HPDE6-E6E7 (cell line): ENCODE data around the gene FHOD1.

Experiments used
- DNase-seq: peaks from one replicate; pipeline ENCODE4 v3.0.0; 2011; ENCODE audit warnings: missing footprints; ENCODE audit errors: extremely low spot score

Gene FHOD1

DNA sequence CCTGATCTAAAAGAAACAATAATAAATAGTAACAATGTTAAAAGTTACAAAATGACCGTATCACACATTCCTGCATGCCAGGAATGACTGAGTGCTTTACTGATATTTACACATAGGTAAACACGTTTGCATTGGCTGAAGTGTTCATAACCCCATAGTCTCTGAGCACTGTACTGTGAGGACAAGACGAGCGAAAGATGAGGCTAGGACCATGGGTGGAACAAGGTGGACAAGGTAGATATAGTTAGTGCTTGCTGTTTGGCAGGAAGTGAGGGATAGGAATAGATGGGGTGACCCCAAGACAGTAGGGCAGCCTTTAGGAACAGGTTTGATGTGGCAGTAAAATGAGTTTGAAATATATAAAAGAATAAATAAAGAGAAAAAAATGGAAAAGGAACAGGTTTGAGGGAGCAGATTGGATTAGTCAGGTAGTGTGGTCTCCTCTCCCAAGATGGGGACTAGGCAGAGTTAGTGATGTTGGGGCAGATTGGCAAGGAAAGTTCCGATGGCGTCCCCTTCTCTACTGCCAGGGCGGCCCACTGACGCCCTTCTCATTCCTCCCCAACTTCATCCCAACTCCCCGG is 55.8 kb downstream of the FHOD1 start:
- no peak for DNase-seq

DNA sequence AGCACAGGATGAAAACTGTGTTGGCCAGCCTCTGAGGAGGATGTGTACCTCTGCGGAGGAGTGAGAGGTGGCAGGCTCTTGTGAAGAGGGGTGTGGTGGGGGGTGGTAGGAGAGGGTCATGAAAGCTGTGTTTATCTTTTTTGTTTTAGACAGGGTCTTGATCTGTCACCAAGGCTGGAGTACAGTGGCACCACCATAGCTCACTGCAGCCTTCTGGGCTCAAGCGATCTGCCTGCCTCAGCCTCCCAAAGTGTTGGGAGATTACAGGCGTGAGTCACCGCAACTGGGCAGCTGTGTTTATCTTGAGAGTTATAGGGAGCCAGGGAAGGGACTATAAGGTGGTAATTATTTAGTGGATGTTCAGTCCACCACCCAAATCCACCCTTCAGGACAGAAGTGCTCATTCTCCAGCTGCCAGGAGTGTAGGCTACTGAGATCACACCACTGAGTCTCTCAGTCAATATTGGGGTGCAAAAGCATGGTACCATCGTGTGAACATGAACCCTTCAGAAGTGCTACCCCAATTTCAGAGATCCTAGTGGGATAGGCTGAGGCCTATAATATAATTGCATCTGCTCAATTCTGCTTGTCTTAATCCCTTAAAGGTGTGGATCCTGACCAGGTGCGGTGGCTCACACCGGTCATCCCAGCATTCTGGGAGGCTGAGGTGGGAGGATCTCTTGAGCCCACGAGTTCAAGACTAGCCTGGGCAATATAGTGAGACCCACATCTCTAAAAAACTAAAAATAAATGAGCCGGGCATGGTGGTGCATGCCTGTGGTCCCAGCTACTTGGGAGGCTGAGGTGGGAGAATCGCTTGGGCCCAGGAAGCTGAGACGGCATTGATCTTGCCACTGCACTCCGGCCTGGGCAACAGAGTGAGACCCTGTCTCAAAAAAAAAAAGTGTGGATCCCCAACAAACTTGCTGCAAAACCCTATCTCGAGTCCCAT is 56.6 kb downstream of the FHOD1 start:
- no peak for DNase-seq

DNA sequence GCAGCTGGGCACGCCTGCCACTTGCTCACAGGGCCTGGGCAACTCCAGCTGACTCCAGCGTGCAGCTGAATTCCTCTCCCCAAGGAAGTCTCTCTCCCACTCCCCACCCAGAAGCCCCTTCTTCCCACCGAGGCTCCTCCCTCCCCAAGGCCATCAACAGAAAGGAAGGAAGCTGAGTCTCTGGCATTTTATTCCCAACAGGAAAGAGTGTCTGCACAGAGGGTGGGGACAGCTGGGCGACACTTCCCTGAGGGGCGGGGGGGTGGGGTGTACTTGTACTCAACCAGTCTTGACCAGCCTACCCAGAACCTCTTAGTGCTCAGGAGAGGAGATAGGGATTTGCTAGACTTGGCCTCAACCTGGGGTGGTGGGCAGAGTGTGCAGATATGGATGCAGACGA is 57.2 kb downstream of the FHOD1 start, which contains the start of gene EXOC3L1:
Gene EXOC3L1 (minus strand): TSS at position 96 of the 400 bp plus-strand sequence. CDS start 460 bp downstream, outside the sequence.
- DNase-seq: no peak

DNA sequence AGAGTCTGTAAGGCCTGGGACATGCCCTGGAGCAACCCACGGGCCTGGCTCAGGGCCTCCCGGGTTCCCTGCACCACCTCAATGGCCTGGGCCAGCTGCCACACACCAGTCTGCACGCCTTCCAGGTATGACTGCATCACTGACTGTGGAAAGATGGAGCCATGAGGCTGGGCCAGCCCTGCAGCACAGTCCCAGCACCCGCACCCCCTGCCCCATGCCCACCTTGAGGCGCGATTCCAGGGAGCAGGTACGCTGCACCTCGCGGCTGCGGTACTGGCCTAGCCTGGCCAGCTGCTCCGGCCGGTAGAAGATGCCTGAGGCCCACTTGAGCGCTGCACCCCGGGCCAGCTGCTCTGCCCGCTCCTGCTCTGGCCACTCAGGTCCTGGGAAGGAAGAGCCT is 58.5 kb downstream of the FHOD1 start:
- DNase-seq: no peak

DNA sequence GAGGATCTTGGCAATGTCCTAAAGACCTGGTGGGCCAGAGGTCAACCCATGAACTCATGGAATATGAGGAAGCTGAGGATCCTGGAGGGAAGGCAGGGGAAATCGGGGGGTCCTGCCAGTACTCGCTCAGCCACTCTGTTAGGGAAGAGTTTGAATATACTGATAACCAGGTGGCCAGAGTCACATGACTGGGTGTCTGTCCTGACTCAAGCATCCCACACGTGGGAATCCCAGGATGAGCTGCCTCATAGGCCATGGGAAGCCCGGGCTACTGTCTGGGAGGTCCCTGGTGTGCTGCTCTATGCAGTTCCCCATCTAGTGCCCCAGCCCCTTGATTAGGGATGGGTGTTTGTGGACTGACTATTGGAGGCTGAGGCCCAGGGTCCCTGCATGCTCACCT is 59.0 kb downstream of the FHOD1 start:
- no peak for DNase-seq

DNA sequence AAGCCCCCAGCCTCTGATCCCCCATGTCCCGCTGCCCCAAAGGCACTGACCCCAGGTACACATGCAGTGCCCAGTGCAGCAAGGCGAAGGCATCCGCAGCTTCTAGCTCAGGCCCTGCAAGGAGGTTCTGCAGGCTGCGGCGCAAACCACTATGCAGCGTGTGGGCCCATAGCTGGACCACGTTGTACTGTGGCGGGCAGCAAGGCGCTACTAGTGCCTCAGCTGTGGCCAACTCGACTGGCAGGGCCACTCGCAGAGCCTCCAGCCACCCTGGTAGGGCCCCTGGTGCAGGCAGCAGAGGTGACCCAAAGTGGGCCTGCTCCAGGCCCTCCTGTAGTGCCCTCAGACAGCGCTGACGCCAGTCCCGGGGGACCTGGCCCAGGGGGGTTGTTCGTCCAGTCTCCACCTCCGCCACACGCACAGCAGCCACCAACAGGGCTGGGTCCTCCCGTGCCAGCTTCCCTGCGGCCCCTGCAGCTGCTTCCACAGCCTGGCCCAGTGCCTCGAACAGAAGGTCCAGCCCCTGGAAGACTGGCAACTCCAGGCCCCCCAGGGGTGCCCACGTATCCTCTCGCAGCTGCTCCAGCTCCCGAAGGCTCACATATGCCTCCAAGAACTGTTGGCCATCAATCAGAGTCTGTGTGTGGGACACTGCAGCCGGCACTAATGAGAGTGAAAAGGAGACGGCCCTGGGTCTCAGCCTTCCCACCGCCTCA is 59.9 kb downstream of the FHOD1 start:
- DNase-seq: no peak

DNA sequence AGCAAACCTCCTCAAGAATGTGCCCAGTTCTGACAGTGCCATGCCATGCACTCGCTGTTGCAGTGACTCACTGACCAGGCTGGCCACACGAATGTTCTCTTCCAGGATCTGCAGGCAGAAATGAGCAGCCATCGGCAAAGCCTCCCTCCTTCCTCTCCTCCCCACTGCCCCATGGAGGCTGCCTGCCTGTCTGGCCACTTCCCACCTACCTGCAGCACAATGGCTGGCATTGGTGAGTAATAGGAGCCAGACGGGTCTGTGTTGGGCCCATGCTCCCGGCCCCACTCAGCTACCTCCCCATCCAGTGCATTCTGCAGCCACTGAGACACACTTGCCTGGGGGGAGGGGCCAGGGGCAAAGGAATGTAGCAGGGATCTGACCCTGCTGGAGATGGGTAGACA is 60.7 kb downstream of the FHOD1 start:
- DNase-seq: no peak

DNA sequence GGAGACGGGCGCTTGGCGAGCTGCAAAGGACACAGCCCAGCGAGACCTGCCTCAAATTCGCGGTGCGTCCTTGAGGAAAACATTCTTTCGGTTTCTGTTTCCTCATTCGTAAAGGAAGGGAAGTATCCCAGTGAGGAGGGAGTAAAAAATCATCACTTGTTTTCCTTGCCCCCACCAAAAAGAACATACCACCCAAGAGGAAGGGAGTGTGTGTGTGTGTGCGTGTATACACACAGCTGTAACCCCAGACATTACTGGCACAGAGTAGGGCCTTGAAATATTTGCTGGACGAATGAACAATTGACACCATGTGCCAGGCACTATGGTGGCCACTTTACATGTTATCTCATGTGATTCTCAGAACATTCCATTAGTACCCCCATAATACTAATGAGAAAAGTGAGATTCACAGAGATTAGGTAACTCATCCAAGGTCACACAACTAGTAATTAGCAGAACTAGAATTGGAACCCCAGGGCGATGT is 61.6 kb downstream of the FHOD1 start:
- DNase-seq: no peak

DNA sequence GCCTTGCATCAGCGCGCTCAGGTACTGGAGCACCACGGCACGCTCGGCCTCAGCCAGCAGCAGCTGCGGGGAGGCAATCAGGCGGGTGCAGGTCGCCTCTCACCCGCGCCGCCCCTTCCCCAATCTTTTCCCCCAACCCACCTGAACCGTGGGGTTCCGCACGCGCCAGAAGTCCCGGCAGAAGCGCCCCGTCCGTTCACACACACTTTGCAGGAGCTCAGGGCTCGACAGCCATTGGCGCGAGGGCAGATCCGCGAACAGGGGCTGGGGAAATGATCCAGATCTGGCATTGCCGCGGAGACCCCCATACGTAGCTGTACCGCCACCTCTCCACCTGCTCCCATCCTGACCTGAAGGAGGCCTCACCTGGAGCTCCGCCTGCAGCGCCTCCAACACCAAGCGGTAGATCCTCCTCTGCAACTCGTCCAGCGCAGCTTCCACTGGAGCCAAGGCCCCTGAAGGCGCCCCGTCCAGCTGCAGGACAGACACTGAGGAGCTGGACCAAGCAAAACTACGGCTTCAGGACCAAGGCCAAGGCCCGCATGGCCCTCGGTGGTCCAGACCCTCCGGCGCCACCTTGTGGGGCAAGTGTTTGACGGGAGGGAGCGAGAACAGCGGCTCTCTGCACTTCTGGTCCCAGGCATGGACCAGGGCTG is 62.2 kb downstream of the FHOD1 start:
- DNase-seq: no peak

DNA sequence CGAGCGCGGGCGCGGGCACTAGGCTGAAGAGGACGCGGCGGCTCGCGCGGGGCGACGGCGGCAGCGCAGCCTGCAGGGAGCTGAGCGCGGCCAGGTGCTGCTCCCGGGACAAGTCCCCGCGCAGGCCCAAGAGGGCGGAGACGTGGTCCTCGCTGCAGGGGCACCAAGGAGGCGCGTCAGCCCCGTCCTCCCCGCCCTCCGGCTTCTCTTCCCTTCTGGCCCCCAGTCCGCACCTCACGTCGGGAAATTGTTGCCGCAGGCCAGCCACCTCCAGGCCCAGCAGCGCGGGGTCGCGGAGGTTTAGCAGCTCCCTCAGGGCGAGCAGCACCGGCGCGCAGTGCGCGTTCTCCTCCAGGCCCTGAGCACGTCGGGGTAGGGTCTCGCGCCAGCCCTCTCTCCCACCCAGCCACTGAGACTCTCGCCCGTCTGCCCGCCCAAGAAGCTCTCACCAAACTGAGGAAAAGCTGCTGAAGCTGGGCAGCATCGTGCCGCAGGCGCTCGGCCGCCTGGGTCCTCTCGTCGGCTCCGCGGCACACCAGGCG is 62.8 kb downstream of the FHOD1 start:
- DNase-seq: no peak

DNA sequence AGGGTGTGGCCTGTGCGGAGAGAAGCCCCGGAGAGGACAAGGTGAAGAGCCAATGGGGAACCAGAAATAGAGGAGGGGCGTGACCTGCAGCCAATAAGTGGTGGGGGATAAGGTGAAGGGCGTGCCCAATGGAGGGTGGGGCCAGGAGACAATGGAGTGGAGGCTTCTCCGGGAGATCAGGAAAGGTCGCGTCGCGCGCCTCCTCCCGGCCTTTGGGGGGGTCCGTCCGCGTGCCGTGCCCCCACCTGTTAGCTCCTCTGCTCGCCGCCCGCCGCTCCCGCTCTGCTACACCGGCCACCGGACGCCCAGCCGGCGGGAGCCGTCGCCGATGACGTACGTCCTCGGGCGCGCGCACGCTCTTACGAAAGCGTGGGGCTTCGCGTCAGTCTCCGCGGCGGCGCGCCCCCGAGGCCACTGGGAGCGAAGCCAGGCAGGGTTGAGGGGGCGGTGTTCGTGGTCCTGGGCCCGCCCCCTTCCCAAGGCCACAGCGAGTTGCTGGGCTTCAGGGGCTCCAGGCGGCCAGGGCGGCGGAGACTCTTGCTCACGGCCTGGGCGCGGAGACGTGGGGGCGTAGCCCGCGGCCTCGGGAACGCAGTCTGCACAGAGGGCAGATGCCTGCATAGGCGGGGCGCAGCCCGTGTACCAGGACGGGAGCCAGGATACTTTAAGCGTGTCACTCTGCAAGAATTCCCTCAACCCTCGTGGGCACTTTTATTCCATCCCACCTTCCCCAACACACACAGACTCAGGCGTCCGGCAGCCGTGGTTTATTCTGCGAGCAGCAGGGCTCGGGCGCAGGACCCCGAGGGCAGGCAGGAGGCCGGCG is 63.4 kb downstream of the FHOD1 start, which contains the start of gene MATCAP1:
Gene MATCAP1 (minus strand): TSS at position 337 of the 826 bp plus-strand sequence. CDS start 3,353 bp downstream, outside the sequence.
- DNase-seq: peak; percentile 100

DNA sequence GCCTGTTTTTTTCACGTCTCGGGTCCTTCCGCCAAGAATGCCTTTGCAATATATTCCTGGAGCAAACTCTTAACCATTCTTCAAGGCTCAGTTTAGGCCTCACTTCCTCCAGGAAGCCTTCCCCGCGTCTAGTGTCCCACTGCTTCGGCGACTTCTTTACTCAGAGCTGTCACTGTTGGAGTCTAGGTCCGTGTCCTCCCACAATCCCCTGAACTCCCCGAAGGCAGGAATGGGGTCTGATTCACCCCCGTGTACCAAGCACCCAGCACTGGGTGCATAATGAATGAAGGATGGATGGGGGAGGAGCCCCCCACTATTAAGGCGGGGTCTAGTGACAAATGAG is 64.0 kb downstream of the FHOD1 start:
- no peak for DNase-seq

DNA sequence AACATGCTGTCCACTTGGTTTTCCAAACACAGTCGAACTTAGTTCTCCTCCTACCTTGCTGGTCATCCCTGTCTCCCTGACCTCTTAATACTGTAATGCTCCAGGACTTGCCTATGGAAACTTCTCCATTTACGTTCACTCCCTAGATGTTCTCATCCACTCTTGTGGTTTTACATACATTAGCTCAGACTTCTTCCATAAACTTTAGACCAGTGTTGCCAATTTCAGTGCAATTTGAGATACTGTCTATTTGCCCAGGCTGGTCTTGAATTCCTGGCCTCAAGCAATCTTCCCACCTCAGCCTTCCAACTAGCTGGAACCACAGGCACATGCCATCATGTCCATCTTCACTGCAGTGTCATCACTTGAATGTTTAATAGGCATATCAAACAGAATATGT is 65.0 kb downstream of the FHOD1 start:
- no peak for DNase-seq

DNA sequence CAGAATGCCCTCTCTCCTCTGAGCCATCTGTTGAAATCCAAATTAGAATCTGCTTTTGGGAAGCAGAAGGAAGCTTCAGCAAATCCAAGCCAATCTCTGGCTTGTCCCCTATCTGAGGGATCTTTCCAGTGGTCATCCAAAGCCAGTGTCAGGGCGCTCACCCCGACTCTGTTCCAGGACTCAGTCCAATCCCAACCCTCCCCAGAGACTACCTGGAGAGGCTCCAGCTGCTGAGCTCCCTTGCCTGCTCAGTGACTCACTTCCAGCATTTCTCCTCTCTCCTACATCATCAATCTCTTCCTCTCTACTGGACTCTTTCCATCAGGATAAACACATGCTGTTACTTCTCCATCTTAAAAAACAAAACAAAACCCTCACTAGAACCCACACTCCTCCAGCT is 65.9 kb downstream of the FHOD1 start:
- no peak for DNase-seq

DNA sequence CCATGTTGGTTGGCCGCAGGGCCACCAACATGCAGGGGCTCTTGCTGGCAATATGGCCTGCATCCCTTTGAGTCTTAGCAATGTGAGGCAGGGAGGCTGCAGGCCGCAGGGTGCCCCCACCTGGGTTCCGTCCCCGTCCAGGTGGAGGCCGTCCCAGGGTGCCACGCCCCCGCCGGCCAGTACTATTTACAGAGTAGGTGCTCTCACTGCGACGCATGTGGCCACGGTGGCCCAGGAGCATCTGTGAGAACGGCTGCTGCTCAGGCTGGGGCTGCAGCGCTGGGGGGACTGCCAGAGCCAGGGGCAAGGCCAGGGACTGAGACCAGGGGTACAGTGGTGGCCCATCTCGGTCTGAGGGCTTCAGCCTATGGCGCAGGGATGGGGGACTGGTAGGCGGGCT is 67.1 kb downstream of the FHOD1 start:
- no peak for DNase-seq

DNA sequence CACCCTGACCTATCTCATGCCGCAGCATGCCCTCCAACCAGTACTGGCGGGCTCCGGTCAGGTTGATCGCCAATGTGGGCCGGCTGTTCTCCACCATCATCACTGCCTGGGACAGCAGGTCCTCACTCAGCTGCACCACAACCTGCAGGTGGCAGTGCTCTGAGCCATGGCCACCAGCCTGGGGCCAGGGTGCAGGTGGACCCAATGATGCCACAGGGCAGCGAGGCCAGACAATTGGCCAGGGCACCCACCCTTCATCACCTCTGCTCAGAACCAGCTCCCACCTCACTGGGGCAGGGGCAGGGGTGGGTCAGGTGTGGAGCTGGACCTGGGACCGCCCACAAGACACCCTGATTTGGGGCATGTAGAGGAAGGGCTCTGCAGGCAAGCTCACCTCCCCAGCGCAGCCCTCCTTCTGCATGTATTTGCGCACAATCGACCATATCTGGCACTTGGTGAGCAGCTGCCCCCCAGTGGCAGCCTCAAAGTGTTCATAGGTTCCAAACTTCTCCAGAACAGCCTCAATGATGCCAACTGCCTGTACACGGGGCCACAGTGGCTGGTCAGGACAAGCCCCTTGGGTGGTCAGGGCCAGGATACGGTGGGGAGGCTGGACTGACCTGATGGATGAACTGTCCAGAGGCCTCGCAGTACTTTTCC is 67.7 kb downstream of the FHOD1 start:
- DNase-seq: no peak
